ENCODE measurements around the gene EPHA8. TPM values are rescaled to one million over a fixed set of nuclear protein-coding genes. Genes with fewer than 3 reads are reported as not detected.

Gene EPHA8
- total RNA-seq, 1 donor from 2014 or later, result 0.69 TPM

GRCh38 chr1:22611530-22611947, 48.2 kb downstream of the EPHA8 start:
- TF ChIP-seq CTCF (IDR thresholded peaks at IDR 0.05; ENCODE audit: partially characterized antibody, unreplicated experiment), result no peak
- DNase-seq, result no peak
- Mint-ChIP-seq H3K9me3 (ENCODE audit: unreplicated experiment) (peaks cover 22% of the 10 kb centered on the region), H3K27ac (ENCODE audit: unreplicated experiment) (peak overlapping the region; percentile 99), H3K4me1 (ENCODE audit: low read depth, unreplicated experiment) (peaks cover 35% of the 10 kb centered on the region), H3K27me3 (ENCODE audit: unreplicated experiment) (peaks cover 14% of the 10 kb centered on the region), H3K36me3 (ENCODE audit: unreplicated experiment) (no peaks in the 10 kb centered on the region), H3K4me3 (ENCODE audit: unreplicated experiment) (no peak overlapping the region)

GRCh38 chr1:22612671-22613571, 49.6 kb downstream of the EPHA8 start:
- Mint-ChIP-seq H3K4me3 (ENCODE audit: unreplicated experiment) (peak overlapping the region; percentile 71), H3K27me3 (ENCODE audit: unreplicated experiment) (peaks cover 19% of the 10 kb centered on the region), H3K27ac (ENCODE audit: unreplicated experiment) (peak overlapping the region; percentile 99), H3K9me3 (ENCODE audit: unreplicated experiment) (peaks cover 23% of the 10 kb centered on the region), H3K36me3 (ENCODE audit: unreplicated experiment) (no peaks in the 10 kb centered on the region), H3K4me1 (ENCODE audit: low read depth, unreplicated experiment) (peaks cover 41% of the 10 kb centered on the region)
- DNase-seq, result peak; percentile 76
- no peak for TF ChIP-seq CTCF (IDR thresholded peaks at IDR 0.05; ENCODE audit: partially characterized antibody, unreplicated experiment)

GRCh38 chr1:22613572-22613918, 50.3 kb downstream of the EPHA8 start:
- peaks cover 38% of the 10 kb centered on the region for H3K4me1 Mint-ChIP-seq (ENCODE audit: low read depth, unreplicated experiment)
- H3K9me3 Mint-ChIP-seq (ENCODE audit: unreplicated experiment), result peaks cover 21% of the 10 kb centered on the region
- H3K27me3 Mint-ChIP-seq (ENCODE audit: unreplicated experiment), result peaks cover 19% of the 10 kb centered on the region

GRCh38 chr1:22613951-22614350, 50.7 kb downstream of the EPHA8 start:
- peak overlapping the region; percentile 71 for H3K4me3 Mint-ChIP-seq (ENCODE audit: unreplicated experiment)
- peaks cover 19% of the 10 kb centered on the region for H3K27me3 Mint-ChIP-seq (ENCODE audit: unreplicated experiment)
- H3K4me1 Mint-ChIP-seq (ENCODE audit: low read depth, unreplicated experiment), result peaks cover 36% of the 10 kb centered on the region
- TF ChIP-seq CTCF (IDR thresholded peaks at IDR 0.05; ENCODE audit: partially characterized antibody, unreplicated experiment), result no peak
- peaks cover 21% of the 10 kb centered on the region for H3K9me3 Mint-ChIP-seq (ENCODE audit: unreplicated experiment)
- H3K36me3 Mint-ChIP-seq (ENCODE audit: unreplicated experiment), result no peaks in the 10 kb centered on the region
- peak overlapping the region; percentile 99 for H3K27ac Mint-ChIP-seq (ENCODE audit: unreplicated experiment)
- peak; percentile 66 for DNase-seq

More at GRCh38 chr1:22613572-22613918, 50.3 kb downstream of the EPHA8 start:
- H3K4me3 Mint-ChIP-seq (ENCODE audit: unreplicated experiment), result peak overlapping the region; percentile 71
- no peak for DNase-seq
- peak overlapping the region; percentile 99 for H3K27ac Mint-ChIP-seq (ENCODE audit: unreplicated experiment)
- TF ChIP-seq CTCF (IDR thresholded peaks at IDR 0.05; ENCODE audit: partially characterized antibody, unreplicated experiment), result no peak
- no peaks in the 10 kb centered on the region for H3K36me3 Mint-ChIP-seq (ENCODE audit: unreplicated experiment)

GRCh38 chr1:22615886-22616285, 52.6 kb downstream of the EPHA8 start:
- H3K4me3 Mint-ChIP-seq (ENCODE audit: unreplicated experiment), result no peak overlapping the region
- H3K36me3 Mint-ChIP-seq (ENCODE audit: unreplicated experiment), result no peaks in the 10 kb centered on the region
- H3K4me1 Mint-ChIP-seq (ENCODE audit: low read depth, unreplicated experiment), result peaks cover 41% of the 10 kb centered on the region
- no peak overlapping the region for H3K27ac Mint-ChIP-seq (ENCODE audit: unreplicated experiment)
- no peak for TF ChIP-seq CTCF (IDR thresholded peaks at IDR 0.05; ENCODE audit: partially characterized antibody, unreplicated experiment)
- H3K9me3 Mint-ChIP-seq (ENCODE audit: unreplicated experiment), result peaks cover 21% of the 10 kb centered on the region
- DNase-seq, result no peak
- H3K27me3 Mint-ChIP-seq (ENCODE audit: unreplicated experiment), result peaks cover 19% of the 10 kb centered on the region
